CD14-positive monocyte (primary cell): ENCODE data around the gene CBX6. TPM values are rescaled to one million over a fixed set of nuclear protein-coding genes. Genes with fewer than 3 reads are reported as not detected.

Experiments used
- DNase-seq, 3 donors: peaks; one replicate each; pipeline ENCODE4 v3.0.0-alpha.2; 2011 to 2022
- H2AFZ ChIP-seq: 2 replicates; pipeline ENCODE4 v1.6.0; 2012; ENCODE audit warnings: mild to moderate bottlenecking, low read depth, low read length, inconsistent platforms; ENCODE audit not compliant: insufficient read depth, poor library complexity, severe bottlenecking
- H3K27ac ChIP-seq, 2 donors: 1 replicate in 1 of 2; 2 replicates in 1 of 2; pipeline ENCODE4 v1.5.1; 2012 to 2013; ENCODE audit warnings: low read length in 2 of 2, control low read depth in 1 of 2, inconsistent platforms in 1 of 2, low read depth in 1 of 2, mild to moderate bottlenecking in 1 of 2
- H3K27me3 ChIP-seq, 2 donors: one replicate each; pipeline versions ENCODE4 v1.6.0 to v1.6.1; 2011 to 2013; ENCODE audit warnings: low read length in 2 of 2; ENCODE audit not compliant: control insufficient read depth in 2 of 2, insufficient read depth in 2 of 2
- H3K36me3 ChIP-seq, 2 donors: replicated peaks in 1 of 2; 1 replicate in 1 of 2; 2 replicates in 1 of 2; pipeline versions ENCODE4 v1.5.1 to v1.6.1; 2012 to 2013; ENCODE audit warnings: low read length in 2 of 2, control low read depth in 1 of 2, inconsistent platforms in 1 of 2, mild to moderate bottlenecking in 1 of 2; ENCODE audit not compliant: insufficient read depth in 2 of 2, control insufficient read depth in 1 of 2
- H3K4me1 ChIP-seq, 2 donors: 1 replicate in 1 of 2; 2 replicates in 1 of 2; pipeline versions ENCODE4 v1.5.1 to v1.6.1; 2012 to 2013; ENCODE audit warnings: low read length in 2 of 2, control low read depth in 1 of 2, inconsistent platforms in 1 of 2, mild to moderate bottlenecking in 1 of 2, moderate library complexity in 1 of 2; ENCODE audit not compliant: insufficient read depth in 2 of 2, control insufficient read depth in 1 of 2
- H3K4me2 ChIP-seq: replicated peaks from 2 replicates; pipeline ENCODE3; 2012; ENCODE audit warnings: low read length, moderate library complexity, mild to moderate bottlenecking; ENCODE audit not compliant: poor library complexity, severe bottlenecking; ENCODE audit errors: extremely low read depth
- H3K4me3 ChIP-seq, 3 experiments: fragments of 200-600 bp in 1 of 3; sonication (generic) in 1 of 3; replicated peaks in 1 of 3; 1 replicate in 2 of 3; 2 replicates in 1 of 3; pipeline ENCODE4 v1.5.1; 2011 to 2013; ENCODE audit warnings: low read length in 3 of 3, mild to moderate bottlenecking in 3 of 3, control low read depth in 2 of 3, low read depth in 2 of 3, inconsistent platforms in 1 of 3, moderate library complexity in 1 of 3
- H3K79me2 ChIP-seq: 2 replicates; pipeline ENCODE4 v1.6.0; 2012; ENCODE audit warnings: mild to moderate bottlenecking, control low read depth, inconsistent platforms, low read length, moderate library complexity; ENCODE audit not compliant: insufficient read depth
- H3K9ac ChIP-seq: 2 replicates; pipeline ENCODE4 v1.6.0; 2017; ENCODE audit warnings: low read length, mild to moderate bottlenecking; ENCODE audit not compliant: insufficient read depth, poor library complexity, severe bottlenecking
- H3K9me3 ChIP-seq, 2 donors: replicated peaks in 1 of 2; 1 replicate in 1 of 2; 2 replicates in 1 of 2; pipeline versions ENCODE4 v1.5.1 to v1.6.1; 2012 to 2013; ENCODE audit warnings: low read length in 2 of 2, control low read depth in 1 of 2; ENCODE audit not compliant: control insufficient read depth in 1 of 2, insufficient read depth in 1 of 2
- H4K20me1 ChIP-seq: 2 replicates; pipeline ENCODE4 v1.6.0; 2012; ENCODE audit warnings: mild to moderate bottlenecking, low read length, control low read depth, moderate library complexity; ENCODE audit not compliant: insufficient read depth
- H3K27ac Mint-ChIP-seq, 7 donors: one replicate each; pipeline ENCODE4 v1.8.0; 2020; ENCODE audit warnings: mild to moderate bottlenecking in 7 of 7, mixed read lengths in 7 of 7, moderate library complexity in 6 of 7, inconsistent platforms in 2 of 7
- H3K27me3 Mint-ChIP-seq, 3 donors: one replicate each; pipeline ENCODE4 v1.8.0; 2021 to 2022; ENCODE audit warnings: low read depth in 3 of 3, mild to moderate bottlenecking in 3 of 3, mixed read lengths in 3 of 3, moderate library complexity in 3 of 3, inconsistent platforms in 1 of 3
- H3K36me3 Mint-ChIP-seq, 2 donors: one replicate each; pipeline ENCODE4 v1.8.0; 2020; ENCODE audit warnings: mixed read lengths in 2 of 2, inconsistent platforms in 1 of 2, mild to moderate bottlenecking in 1 of 2
- H3K4me1 Mint-ChIP-seq: one replicate; pipeline ENCODE4 v1.8.0; 2020; ENCODE audit warnings: mild to moderate bottlenecking, mixed read lengths
- H3K4me3 Mint-ChIP-seq, 2 donors: one replicate each; pipeline ENCODE4 v1.8.0; 2020; ENCODE audit warnings: mild to moderate bottlenecking in 2 of 2, mixed read lengths in 2 of 2, moderate library complexity in 1 of 2
- H3K9me3 Mint-ChIP-seq, 7 donors: one replicate each; pipeline ENCODE4 v1.8.0; 2020 to 2022; ENCODE audit warnings: mixed read lengths in 7 of 7, mild to moderate bottlenecking in 6 of 7, moderate library complexity in 6 of 7, inconsistent platforms in 2 of 7
- WGBS: methylation state at CpG from one replicate; pipeline ENCODE4 v1.1.5; 2013; ENCODE audit warnings: missing lambda C conversion rate; ENCODE audit not compliant: insufficient coverage; 5-methylcytosine and 5-hydroxymethylcytosine counted together
- intact Hi-C, 2 donors: fragments of 100-400 bp; cut with micrococcal nuclease; formaldehyde crosslinking; loops; one replicate each; pipeline versions ENCODE4 v1.15.0 to v1.15.1; 2023
- polyA plus RNA-seq, 3 donors: library from polyadenylated mRNA; depleted of rRNA in 1 of 3; unstranded in 2 of 3; stranded (reverse) in 1 of 3; fragments of 300-500 nt in 2 of 3; fragments of >200 nt in 1 of 3; fragmentation: Illumina TruSeq in 2 of 3; gene quantifications; 1 replicate in 2 of 3; 2 replicates in 1 of 3; pipeline ENCODE4 v1.2.3, GENCODE V29; 2012 to 2021
- TF ChIP-seq, protein P1 (sequence below): fragments of 200-600 bp; IDR thresholded peaks from one replicate; pipeline ENCODE4 v1.8.0; 2022; ENCODE audit warnings: antibody characterized with exemption, mild to moderate bottlenecking

CBX6 gene
- polyA plus RNA-seq, 3 donors, result 2.1 to 26.7 (median 5.0) TPM

DNA sequence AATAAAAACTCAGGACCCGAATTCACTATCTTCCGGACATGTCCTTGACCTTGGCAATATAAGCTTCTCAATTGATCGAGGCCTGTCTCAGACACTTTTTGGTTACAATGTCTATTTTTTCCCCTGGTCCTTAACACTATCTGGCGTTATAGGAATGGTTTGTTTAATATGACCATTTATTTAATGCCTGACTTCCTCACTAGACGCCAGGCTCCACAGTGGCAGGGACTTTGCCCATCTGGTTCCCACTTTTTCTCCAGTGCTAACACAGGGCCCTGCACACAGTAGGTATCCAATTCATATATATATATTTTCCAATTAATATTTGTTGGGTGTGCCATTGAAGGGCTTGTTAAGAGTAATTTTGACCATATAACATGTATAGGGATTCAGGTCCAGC is 7.9 kb upstream of the CBX6 start:
- H3K4me3 ChIP-seq, result no peak overlapping the region
- WGBS, result no CpG with 5 or more reads among the region's 5 CpGs
- no peaks in the 10 kb centered on the region for H3K79me2 ChIP-seq
- Mint-ChIP-seq H3K4me3 (no peak overlapping the region), H3K27ac (no peak overlapping the region), H3K36me3 (no peaks in the 10 kb centered on the region), H3K9me3 (peaks cover 0 to 2% (median 0%) of the 10 kb centered on the region in 7 donors), H3K27me3 (peaks cover 10 to 16% (median 14%) of the 10 kb centered on the region in 3 donors), H3K4me1 (peaks cover 17% of the 10 kb centered on the region)
- TF ChIP-seq, protein P1, sequence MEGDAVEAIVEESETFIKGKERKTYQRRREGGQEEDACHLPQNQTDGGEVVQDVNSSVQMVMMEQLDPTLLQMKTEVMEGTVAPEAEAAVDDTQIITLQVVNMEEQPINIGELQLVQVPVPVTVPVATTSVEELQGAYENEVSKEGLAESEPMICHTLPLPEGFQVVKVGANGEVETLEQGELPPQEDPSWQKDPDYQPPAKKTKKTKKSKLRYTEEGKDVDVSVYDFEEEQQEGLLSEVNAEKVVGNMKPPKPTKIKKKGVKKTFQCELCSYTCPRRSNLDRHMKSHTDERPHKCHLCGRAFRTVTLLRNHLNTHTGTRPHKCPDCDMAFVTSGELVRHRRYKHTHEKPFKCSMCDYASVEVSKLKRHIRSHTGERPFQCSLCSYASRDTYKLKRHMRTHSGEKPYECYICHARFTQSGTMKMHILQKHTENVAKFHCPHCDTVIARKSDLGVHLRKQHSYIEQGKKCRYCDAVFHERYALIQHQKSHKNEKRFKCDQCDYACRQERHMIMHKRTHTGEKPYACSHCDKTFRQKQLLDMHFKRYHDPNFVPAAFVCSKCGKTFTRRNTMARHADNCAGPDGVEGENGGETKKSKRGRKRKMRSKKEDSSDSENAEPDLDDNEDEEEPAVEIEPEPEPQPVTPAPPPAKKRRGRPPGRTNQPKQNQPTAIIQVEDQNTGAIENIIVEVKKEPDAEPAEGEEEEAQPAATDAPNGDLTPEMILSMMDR, result no peak
- no peaks in the 10 kb centered on the region for H3K36me3 ChIP-seq
- H3K27ac ChIP-seq, result no peak overlapping the region
- H3K4me2 ChIP-seq, result no peak overlapping the region
- intact Hi-C loops, result loop anchor here in 1 of 2 donors (10.0 kb wide), 2 partner anchors 125 to 445 kb away; no protein-coding TSS in a partner anchor
- peaks cover 0 to 2% of the 10 kb centered on the region in 2 donors for H3K27me3 ChIP-seq
- H3K4me1 ChIP-seq, result peaks cover 9% of the 10 kb centered on the region in 2 donors
- H3K9me3 ChIP-seq, result no peaks in the 10 kb centered on the region
- DNase-seq, result no peak
- no peaks in the 10 kb centered on the region for H4K20me1 ChIP-seq
- no peak overlapping the region for H3K9ac ChIP-seq
- H2AFZ ChIP-seq, result no peak overlapping the region

DNA sequence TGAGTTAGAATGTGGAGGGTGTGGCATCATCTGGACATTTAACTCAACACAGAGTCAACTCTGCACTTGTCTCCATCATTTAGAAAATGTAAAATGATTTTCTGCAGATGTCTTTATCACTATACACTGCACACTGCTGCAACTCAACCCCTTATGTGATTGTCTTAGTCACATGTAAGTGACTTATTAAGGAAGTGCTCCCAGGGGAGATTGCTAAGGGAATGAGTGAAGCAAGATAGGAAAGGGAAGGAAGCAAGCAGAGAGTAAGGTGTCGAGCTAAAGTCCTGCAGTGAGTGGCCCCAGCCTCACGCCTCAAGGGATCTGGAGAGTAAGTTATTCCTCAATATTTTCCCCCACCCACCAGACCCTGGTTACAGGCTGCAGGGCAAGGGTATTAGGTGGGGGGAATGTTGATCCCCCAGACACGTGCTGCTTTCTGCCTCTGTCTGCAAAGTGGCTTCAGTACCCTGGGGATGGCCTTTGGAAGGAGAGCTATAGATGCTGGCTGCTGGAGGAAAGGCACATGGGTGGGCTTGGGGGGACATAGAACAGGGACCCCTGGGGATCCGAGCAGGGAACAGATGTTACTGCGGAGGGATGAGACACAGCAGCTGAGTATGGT is 7.2 kb upstream of the CBX6 start:
- Mint-ChIP-seq H3K27me3 (peaks cover 13 to 22% (median 18%) of the 10 kb centered on the region in 3 donors), H3K9me3 (peaks cover 0 to 2% (median 0%) of the 10 kb centered on the region in 7 donors), H3K27ac (peak overlapping the region in 1 of 7 donors; percentile 17), H3K4me1 (peaks cover 17% of the 10 kb centered on the region), H3K4me3 (no peak overlapping the region), H3K36me3 (no peaks in the 10 kb centered on the region)
- 83% methylated on average over 1 of the region's 5 CpGs for WGBS
- no peak overlapping the region for H2AFZ ChIP-seq
- H4K20me1 ChIP-seq, result no peaks in the 10 kb centered on the region
- H3K79me2 ChIP-seq, result no peaks in the 10 kb centered on the region
- H3K4me1 ChIP-seq, result peaks cover 9% of the 10 kb centered on the region in 2 donors
- no peaks in the 10 kb centered on the region for H3K36me3 ChIP-seq
- H3K4me2 ChIP-seq, result no peak overlapping the region
- H3K9ac ChIP-seq, result no peak overlapping the region
- intact Hi-C loops, result loop anchor here in 1 of 2 donors (10.0 kb wide), 2 partner anchors 126 to 446 kb away; no protein-coding TSS in a partner anchor
- no peak overlapping the region for H3K4me3 ChIP-seq
- H3K27me3 ChIP-seq, result peaks cover 0 to 4% of the 10 kb centered on the region in 2 donors
- no peaks in the 10 kb centered on the region for H3K9me3 ChIP-seq
- TF ChIP-seq, protein P1, result no peak
- DNase-seq, result peak in 1 of 3 donors; percentile 10
- no peak overlapping the region for H3K27ac ChIP-seq
